NOMO-1 (cell line): Measurements from ENCODE around the gene SLC5A10.
"Not testable (repeated sequence)": the region's sequence is repeated elsewhere in the genome, so short reads cannot be mapped to it uniquely, and the experiment has no call there.

Source experiments
- DNase-seq, 2 experiments: peaks; one replicate each; lab custom pipeline; 2025; ENCODE audit not compliant: unreplicated experiment in 2 of 2; lab: John Stamatoyannopoulos, UW

Gene SLC5A10

DNA sequence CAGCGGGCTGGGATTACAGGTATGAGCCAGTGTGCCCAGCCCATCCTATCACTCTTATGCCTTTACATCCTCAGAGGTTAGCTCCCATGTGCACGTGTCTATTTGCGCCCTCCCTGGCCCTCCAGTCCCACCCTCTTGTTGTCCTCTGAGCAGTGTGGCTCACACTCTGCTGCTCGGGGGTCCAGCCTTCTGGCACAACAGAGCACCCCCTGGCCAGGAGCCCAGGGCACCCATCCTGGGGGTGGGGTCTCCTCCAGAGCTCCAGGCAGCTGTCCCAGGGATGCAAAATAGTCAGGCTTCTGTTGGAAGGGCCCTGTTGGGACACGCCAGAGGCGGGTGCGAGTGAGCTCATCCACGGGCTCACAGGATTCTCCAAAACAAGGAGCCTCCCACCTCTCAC, 64.3 kb downstream of the SLC5A10 start:
- no peak for DNase-seq

GRCh38 chr17:19016881-19017280, 64.9 kb downstream of the SLC5A10 start:
- DNase-seq, result no peak

DNA sequence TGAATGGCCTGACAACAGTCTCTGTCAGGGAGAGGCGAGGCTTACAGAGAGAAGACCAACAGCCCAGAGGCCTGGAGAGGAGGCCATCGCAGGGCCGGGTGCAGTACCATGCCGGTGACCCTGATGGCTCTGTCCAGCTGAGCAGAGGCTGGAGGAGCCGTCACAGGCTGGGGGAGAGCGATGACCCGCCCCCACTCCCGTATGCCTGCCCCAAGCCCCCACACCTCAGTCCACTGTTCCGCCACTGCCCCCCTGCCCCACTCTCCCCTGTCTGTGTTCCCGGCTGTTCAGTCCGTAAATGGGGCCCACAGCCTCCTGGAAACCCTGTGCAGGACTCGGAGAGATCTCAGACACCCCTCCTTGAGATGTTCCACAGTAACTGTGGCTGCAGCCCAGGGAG, 65.4 kb downstream of the SLC5A10 start:
- DNase-seq, result no peak

- DNase-seq, result no peak
These were observed 66.0 kb downstream of the SLC5A10 start for GRCh38 chr17:19017804-19018599.

GRCh38 chr17:19018600-19018950, 66.6 kb downstream of the SLC5A10 start:
- DNase-seq, result no peak

GRCh38 chr17:19019041-19019941, 67.3 kb downstream of the SLC5A10 start:
- no peak for DNase-seq

- DNase-seq, result no peak
These were observed 68.1 kb downstream of the SLC5A10 start for GRCh38 chr17:19020016-19020415.

- DNase-seq, result not testable (repeated sequence)
These were observed 69.2 kb downstream of the SLC5A10 start for GRCh38 chr17:19021011-19021621.

DNA sequence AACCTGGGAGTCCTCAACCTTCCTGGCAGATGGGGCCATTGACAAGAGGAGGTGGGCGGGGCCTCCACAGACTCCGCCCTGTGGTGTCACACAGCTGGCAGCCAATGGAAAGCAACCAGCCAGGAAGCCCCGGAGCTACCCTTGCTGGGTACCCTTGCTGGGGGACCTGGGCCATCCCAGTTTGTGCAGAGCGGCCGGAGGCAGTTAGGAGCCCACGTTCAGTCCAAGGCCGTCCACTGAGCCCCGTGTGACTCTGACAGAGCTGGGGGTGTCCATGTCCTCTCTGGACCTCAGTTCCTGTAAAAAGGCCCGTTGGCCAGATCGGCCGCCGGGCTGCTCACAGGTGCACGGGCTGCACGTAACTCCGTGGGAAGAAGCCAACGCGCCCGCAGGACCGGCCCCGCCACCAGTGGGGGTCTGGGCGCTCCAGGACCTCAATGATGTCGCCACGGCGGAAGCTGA, 69.7 kb downstream of the SLC5A10 start:
- DNase-seq, result no peak

DNA sequence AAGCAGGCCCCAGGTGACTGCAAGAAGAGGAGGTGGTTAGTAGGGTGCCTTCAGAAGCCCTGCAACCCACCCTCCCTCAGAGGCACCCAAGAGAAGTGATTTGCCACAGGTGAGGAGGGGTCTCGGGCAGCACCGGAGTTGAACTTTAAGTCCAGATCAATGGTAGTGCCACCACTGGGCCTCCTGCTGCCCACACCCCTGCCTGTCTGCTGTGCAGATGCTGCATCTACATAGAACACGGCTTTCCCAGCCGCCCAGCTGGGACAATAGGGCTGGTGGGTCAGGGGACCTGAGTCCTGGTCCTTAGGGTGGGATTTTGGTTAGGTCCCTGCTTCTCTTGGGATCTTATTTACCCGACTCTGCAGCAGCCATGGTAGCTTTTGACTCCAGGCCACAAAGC, 70.2 kb downstream of the SLC5A10 start:
- no peak for DNase-seq

GRCh38 chr17:19022747-19023146, 70.8 kb downstream of the SLC5A10 start:
- DNase-seq, result no peak

GRCh38 chr17:19023209-19023999, 71.4 kb downstream of the SLC5A10 start:
- DNase-seq, result no peak

DNA sequence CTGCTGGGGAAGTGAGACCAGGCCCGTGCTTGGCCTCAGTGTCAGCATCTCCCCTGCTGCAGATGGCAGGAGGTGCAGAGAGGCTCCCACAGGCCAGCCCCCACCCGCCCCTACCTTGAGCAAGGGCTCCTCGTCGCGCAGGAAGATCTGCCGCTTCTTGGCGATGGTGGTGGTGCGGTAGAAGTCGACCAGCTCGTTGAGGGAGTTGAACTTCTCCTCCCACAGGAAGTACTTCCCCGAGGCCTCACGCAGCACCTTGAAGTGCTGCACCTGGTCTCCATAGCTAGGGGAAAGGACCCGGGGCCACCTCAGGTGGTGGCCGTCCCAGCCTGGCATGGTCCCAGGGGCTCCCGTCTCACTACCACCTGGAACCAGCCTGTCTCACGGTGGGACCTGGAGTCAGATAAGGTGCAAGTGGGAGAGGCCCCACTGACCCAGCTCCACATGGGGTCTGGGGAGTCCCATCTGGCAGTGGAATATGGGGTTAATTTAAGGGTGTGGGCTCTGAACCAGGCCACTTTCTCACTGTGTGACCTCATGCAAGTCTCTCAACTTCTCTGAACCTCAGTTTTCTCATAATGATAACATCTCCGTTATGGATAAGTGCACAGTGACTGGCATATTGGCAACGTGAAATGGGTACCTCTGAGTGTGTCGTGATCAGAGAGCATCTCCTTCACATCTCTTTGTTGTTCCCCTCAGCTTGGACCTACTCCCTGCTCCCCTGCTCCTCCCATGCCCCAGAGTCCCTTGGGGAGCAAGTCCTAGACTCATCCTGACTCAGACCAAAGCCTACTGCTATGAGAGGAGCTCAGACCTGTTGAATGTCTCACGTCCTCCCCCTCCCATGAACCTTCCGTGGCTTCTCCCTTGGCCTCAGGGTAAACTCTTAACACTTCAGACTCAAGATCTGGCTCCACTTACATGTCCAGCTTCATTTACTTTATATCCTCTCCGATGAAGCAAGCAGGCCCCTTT, 72.4 kb downstream of the SLC5A10 start:
- no peak for DNase-seq

- DNase-seq, result not testable (repeated sequence)
These were observed 76.7 kb downstream of the SLC5A10 start for GRCh38 chr17:19028671-19029070.

GRCh38 chr17:19029740-19030139, 77.8 kb downstream of the SLC5A10 start:
- DNase-seq, result not testable (repeated sequence)

DNA sequence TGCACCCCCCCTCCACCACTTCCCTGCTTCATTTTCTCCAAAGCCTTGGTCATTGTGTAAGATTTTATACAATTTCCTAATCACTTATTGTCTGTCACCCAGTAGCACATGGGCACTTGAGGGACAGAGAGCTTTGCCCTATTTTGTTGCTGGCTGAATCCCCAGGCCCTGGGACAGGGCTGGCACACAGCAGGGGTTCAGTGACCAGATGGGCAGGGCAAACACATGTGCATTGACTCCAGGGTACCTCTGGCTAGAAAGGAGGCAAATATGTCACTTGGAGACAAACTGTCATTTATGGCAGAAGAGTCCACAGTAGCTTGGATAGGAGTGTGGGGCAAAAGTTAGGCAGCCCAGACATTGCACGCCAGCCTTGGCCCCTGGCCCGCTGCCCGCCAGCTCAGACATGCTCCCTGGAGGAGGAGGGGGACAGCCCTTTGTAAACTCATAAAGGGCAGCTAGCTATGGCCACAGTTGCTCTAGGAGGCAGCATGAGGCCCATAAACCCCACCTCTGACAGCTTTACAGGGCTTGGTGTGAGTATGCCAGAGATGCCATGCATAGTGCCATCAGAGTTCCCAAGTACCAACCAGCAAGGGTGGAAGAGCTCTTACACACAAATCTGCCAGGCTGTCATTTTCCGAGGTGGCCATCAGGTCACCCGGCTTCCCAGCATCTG, 78.9 kb downstream of the SLC5A10 start:
- DNase-seq, result not testable (repeated sequence)

DNA sequence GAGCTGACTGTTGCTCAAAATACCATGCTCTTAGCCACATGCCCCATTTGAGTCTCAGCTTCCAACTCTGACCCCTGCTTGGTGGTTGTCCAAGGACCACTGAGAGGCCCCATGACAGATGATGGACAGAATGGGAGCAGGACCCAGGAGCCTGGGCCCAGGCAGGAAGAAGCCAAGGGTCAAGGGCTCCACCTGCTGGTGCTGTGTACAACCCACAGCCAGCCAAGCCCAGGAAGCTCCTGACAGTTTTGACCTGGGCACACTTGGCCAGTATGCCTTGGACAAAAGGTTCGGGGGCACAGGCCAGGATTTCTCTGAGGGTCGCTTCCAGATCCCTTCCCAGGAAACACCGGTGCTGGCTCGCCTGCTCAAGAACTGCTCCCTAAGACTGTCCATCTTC, 79.8 kb downstream of the SLC5A10 start:
- not testable (repeated sequence) for DNase-seq

DNA sequence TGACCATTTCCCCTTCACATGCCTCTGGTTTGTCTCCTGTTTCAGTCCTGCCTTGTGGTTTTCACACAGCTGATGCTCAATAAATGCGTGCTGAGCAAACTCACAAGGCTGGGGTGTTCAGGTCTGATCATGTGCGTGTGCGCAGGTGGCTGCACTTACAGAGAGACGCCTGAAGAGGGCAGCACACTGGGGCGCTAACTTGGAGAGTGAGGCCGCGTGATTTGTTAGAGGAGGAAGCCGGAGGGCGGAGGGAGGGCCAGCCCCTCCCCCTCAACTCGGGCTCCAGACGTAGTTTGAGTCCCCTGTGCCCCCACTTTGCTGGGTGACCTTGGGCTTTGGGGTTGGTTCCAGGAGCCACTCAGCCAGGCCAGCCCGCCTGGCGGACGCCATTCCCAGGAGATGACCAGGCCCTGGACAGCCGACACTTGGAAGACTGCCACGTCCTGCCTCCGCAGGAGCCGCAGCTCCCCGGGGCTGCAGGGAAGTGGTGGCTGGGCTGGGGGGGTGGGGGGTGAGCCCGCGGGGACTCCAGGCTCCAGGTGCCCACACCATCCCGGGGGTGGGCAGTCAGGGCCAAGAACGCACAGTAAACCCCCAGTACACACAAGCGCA, 80.5 kb downstream of the SLC5A10 start:
- DNase-seq, result not testable (repeated sequence)
